ENCODE results near the gene FTCD.

- no peak for TF ChIP-seq CTCF (IDR thresholded peaks at IDR 0.05)
- no peak for TF ChIP-seq POLR2A (IDR thresholded peaks at IDR 0.05)
Observed at GRCh38 chr21:46136739-46137349, 18.5 kb downstream of the FTCD start.
